HG02588 (cell line): ENCODE measurements around the gene AANAT.
A peak's percentile ranks its signal among the peaks of the same experiment; 100 is the strongest.

ENCODE experiments used
- ATAC-seq: cut with Tn5 transposase; IDR thresholded peaks from one replicate; pipeline ENCODE4 v1.9.1; 2021; ENCODE audit warnings: mild to moderate bottlenecking, moderate library complexity; ENCODE audit not compliant: unreplicated experiment

AANAT gene

DNA sequence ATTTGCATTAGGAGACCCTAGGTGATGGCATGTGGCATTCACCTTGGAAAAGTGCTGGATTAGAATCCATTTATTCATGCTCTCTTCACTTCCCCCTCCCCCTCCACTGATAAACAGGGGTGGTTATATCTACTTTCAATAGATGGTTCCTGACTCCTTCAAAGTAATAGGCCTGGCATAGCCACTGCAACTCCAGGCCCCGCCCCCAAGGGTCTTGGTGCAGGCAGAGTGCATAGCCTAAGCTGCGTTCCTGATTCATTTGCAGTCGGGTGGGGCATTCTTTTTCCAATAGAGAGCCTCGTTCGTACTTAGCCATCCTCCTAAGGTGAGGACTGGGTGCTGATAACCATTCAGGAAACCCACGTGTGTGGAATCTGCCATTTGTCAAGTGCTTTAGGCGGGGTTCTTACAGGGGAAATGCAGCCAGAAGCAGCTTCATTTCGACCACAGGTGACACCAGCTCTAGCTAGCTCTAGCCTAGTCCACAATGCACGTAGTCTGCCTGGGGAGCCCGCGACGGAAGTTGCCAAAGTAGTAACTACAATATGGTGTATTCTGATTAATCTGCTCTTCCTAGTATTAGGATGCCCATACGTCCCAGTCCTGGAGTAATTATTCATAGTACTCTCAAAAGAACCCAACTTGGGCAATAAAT lies 25.6 kb upstream of the AANAT start:
- ATAC-seq = no peak

DNA sequence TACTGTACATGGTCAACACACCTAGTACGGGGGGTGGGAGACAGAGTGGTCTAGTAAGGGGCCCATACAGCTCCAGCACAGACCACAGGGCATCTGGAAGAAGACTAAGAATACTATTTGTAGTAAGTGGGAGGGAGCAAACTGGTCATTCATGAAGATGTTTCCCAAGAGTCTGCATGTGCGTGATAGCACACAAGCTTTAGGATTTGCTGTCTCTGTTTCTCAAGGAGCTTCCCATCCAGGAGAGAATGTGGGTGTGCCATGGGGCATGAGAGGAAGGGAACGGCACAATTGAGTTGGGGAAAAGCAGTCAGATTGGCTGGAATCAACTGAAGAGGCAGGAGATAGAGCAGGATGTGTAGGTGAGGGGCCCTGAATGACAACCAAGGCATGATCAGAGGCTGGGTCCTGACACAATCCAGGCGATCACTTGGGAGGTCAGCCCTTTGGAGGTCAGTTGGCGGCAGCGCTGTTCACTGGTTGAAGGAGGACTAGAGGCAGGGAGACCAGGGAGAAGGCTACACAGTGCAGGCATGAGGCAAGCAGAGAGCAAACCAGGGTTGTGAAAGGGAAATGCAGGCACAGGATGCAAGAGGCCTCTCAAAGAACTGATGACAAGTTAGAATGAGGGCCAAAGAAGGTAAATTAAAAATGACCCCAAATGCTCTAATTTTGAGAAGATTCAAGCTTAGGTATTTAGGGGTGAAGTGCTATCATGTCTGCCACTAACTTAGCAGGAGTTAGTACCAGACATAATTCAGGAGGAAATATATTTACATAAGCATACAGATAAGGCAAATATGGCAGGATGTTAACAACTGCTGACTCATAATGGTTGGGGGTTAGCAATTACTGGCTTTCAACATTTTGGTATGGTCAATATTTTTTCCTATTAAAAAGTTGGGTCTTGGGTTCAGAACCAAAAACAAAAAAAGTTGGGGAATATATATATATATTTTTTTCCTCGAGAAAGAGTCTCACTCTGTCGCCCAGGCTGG lies 24.8 kb upstream of the AANAT start:
- no peak for ATAC-seq

DNA sequence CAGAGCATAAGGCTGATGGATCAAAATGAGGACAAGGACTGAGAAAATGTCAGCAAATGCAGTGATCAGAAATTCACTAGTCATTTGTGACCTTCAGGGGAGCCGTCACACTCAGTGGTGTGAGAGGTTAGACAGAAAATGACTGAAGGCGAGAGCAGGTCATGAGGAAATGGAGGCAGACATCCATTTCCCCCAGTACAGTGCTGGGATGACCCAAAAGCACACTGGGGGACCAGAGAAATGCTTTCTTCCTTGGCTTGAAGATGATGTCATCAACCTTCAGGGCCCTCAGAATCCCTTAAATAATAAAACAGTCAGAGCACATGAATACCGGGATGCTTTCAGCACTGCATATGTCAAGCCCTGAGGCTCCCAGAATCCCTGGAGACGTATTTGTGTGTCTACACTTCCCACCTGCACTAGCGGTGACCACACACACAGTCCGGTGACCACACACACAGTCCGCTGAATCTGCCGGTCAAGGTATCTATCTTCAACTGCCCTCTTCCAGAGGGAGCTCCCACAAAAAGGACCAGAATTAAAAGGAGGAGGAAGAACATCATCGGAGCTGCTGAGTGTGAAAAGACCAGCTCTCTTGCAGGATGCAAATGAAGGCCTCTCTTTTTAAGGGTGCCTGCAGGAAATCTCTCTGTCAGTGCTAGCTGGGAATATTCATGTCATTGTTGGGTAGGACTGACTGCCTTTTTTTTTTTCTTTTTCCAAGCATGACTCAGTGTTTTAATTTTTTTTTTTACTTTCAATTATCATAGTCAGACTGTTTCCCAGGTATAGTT lies 22.7 kb upstream of the AANAT start:
- no peak for ATAC-seq

DNA sequence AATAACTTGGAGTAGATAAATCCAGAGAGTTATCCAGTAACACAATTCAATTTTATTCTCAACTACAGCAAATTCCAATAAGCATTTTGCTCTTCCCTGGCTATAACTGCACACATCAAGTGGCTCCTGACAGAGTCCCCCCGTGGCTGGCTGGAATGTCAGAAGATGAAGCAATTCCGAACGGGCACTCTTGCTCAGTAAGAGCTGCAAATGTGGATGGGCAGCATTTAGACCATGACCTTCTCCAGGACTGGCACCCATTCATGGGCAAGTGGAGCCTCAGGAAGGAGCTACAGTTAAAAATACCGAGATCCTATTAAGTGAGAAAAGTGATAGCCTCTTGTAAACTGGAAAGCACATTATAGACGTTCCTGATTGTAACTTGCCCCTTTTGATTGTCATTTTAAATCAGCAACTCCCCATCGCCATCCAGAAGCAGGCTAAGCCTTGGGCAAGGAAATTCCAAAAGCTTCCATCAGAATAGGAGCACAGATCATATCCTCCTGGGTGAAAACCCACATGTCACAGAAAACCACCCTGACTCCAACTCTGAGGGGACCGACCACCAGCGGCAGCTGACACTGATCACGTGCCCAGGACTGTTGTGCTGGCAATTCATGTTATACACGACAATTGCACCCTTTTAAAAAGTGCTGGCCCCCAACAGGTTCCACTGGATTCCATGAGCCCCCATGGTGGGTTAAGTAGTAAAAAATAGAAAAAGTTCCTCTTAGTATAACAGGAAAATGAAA lies 21.5 kb upstream of the AANAT start:
- ATAC-seq = no peak

DNA sequence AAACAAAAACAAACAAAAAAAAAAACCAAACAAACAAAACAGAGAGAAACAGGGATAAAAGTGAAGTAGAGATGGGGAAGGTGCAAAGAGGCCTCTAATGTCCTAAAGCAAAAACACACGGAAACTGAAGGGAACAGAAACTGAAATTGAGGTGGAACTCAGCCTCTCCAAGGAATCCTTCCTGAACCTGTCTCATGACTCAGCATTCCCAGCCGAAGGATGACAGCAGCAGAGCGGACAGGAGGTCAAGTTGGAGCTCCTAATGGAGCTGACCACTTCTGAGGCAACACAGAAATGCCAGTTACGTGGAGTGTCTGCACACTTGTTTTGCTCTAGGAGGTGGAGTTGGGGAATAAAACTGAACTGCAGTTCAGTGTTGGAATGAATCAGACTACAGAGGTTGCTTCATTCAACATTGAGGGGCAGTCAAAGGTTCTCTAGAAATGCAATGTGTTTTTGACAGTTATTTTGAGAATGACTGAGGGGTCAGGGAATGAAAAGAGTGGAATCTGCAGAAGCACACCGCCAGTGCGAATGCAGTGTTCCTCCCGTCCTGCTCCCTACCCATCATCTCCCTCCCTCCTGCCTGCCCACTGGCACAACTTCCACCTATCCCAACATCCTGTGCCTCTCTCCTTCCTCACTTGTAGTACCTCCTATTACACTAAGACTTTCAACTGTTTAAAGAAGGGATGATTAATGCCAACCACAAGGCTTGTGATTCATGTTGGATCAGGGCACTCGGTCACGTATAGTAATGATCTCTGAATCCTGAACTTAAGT lies 20.8 kb upstream of the AANAT start:
- no peak for ATAC-seq

DNA sequence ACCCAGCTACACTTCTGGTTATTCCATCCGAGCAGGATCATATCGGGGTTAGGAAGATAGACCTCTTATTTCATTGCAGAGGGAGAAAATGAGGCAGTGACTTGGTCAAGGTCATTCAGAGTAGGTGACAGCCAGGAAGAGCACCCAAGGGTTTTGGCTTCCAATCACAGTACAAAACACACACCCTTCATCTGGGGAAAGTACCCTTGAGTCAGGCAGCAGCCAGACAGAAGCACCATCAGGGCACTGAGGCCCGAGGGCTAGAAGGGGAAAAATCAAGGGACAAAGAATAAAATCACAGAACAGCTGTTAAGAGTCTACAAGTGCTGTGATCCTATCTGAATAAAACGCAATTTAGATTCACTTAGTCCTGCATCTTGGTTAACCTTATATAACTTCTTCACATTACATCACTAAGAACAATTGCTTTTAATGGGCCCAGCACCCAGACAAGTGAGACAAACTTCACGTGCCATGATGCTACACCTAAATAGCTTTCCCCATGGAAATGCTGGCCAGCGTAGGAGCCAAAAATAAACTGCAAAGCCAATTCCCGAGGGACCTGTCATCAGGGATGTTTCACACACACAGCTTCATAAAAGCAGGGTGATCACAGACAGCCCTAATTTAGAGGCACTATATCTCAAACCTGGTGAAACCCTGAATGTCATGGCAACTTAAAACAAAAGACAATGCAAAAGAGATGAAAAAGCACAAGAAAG lies 19.3 kb upstream of the AANAT start:
- no peak for ATAC-seq

DNA sequence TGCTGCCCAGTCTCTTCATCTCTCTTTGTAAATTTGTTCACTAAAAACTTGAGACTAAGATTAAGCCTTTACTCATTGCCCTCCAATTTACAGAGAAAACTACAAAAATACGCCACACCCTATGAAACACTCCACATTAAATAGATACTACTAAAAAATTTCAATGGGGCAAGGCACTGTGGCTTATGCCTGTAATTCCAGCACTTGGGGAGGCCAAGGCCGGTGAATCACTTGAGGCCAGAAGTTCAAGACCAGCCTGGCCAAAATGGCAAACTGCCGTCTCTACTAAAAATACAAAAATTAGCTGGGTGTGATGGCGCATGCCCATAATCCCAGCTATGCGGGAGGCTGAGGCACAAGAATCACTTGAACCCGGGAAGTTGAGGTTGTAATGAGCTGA lies 18.3 kb upstream of the AANAT start:
- no peak for ATAC-seq

DNA sequence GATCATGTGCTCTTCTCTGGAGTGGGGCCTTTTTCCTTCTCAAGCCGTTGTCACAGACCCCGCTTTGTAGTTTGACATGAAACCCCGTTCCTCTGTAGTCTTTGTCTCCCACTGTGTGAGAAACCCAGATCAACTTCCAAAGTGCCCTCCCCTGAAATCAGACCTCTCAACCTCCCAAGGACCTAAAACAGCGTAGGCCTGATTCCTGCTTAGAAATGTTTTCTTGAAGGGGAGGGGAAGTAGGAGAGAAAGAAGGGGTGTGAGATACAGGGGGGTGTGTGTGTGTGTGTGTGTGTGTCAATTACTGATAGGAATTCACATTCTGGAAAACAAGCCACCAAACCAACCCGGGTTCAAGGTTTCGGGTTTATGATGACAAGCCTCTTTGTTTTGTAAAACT lies 15.9 kb upstream of the AANAT start:
- no peak for ATAC-seq

DNA sequence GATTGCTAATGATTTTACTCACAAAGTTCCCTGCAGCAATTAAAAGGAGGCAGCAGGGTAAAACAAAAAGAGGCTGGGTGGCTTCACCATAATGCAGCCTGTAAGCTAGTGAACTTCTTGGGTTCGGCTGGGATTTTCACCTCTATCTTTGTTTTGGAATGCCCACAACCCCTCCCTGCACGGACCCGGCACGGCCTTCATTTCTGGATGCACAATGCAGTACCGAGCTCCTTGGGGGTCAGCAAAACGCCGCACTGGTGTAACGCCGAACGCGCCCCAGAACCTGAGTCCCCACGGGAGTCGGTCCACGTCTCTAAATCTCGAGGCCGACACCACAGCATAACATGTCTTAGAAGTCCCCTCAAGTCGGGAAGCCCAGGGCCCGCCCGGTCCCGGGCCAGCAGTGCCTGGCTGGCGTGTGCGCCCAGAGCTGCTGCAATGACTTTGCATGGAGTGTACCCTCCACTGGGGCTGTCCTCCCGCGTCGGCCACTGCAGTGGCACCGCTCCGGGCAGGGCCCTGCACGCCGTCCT lies 15.2 kb upstream of the AANAT start:
- ATAC-seq = no peak

DNA sequence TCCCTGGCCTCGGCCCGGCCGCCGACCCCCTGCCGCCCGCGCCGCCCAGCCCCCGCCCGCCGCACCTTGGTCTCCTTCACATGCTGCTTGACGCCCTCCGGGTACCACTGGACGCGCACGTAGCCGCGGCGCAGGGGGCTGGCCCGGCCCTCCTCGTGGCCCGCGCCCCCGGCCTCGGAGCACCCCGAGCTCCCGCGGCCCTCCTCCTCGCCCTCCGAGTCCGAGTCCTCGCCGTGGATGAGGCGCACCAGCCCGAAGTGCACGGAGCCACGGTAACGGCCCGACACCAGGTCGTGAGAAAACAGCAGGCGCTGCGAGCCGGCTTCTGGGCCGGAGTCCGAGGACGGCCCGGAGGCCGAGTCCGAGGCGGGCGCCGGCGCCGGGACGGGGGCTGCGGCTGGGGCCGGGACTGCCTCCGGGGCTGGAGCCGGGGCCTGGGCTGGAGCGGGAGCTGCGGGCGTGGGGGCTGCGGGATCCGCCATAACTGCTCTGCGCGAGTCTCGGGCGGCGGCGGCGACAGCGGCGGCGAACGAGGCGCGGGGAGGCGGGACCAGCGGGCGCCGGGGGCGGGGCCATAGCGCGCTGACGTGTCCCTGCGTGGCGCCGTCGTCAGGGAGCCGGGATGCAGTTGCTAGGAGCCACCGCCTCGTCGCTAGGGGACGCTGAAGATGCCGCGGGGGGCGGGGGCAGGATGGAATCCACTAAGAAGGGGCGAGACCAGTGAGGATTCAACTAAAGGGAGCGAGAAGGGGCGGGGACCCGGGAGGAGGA lies 14.6 kb upstream of the AANAT start, which contains the start of gene UBE2O:
Gene UBE2O, minus strand, starts transcription at position 493 of the 771 bp plus-strand sequence. Its CDS starts 11 bp downstream, at position 482.
- peak; percentile 89 for ATAC-seq

DNA sequence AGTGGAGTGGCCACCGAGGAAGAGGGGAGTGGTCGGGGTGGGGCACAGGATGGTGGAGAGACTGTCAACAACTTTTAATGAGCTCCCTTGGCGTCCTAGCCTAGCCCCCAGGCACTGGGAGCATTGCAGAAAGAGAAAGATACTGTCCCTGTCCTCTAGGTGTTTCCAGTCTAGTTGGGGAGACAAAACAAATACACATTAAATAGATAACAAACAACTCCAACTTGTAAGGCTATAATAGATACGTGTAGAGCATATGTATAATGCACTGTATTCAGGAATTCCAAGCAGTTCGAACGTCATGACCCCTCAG lies 14.0 kb upstream of the AANAT start:
- ATAC-seq = no peak

DNA sequence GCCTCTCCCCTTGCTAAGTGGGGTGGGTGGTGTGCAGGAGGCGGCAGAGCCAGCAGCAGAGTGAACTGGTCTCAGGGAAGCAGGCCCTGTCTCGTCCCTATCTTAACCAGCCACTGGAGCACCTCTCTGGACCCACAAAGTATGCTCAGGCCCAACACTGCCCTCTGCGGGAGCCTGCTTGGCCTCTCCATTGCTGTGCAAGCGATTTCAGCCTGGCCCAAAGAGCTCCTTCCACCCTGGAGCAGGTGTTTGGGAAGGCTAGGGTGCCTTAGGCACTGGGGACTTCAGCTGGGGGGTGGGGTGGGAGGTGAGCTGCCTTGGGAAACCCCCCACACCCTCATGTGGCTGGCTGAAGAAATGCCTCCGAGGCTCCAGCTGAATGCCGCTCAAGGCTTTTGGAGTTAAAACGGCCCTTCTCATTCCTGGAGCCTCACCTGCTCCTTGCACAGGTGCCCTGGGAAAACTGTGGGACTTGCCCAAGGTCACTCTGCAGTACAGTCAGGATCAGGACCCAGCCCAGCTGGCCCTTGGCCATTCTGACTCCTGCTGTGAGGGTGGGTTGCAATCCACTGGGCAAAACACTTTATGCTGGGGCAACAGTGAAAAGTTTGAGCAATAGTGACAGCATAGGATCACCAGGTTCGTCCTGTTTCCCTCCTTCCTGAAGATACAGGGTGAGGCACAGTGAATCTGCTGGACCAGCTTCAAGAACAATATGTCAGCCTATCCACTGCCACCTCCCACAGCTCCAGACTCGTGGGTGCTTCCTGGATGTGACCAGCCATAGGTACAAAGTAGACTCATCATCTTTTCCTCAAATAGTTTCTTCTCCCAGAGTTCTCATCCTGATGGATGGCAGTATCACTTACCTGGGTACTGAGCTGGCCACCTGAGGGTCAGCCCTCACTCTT lies 8.6 kb upstream of the AANAT start:
- no peak for ATAC-seq

DNA sequence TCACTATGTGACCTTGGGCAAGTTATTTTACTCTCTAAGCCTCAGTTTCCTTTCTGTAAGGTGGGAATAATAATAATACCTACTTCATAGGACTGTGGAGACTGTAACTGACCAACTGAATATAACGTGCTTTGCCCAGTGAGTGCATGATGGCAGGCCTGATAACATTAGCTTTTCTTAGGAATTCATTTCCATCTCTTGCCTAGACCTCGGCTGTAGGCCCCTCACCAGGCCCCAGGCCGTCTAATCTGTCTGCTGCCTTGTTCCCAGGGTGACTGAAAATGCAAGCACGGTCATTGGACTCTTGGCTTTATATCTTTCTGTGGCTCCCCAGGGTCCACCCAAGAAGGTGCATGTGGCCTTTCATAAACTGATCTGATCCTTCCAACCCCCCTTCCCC lies 7.7 kb upstream of the AANAT start:
- no peak for ATAC-seq

DNA sequence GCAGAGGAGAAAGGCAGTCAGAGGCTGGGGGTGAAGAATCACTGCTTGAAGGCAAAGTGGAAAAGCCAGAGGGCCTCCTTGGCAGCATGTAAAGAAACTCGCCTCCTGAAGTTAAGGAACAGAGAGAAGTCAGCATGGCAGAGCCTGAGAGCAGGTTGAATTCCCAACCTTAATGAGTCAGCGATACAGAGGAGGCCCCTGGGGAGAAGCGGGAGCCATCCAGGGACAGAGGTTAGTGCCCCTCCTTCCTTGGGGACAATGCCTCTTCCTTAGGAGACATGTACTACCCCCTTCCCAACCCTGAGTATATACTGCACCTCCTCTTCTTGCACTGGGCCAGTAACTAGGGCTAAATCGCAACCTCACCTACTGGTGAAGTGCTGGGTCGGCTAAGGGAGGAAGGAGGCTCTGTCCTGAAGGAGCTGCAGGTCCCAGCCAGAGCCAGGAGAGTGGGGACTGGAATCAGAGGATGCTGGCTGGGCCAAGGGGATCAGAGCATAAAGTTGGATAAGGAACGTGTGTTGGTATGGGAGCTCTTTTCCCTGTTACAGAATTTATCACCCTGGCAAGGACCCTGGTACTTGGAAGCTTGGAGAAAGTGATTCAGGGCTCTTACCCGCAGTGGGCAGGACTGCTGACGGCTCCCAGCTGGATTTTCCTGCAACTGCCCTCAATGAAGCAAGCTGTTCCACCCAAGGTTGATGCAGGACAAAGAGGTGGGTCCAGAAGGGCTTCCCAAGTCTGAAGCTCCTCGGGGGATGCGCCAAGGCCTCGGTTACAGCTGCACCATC lies 5.4 kb upstream of the AANAT start:
- no peak for ATAC-seq

DNA sequence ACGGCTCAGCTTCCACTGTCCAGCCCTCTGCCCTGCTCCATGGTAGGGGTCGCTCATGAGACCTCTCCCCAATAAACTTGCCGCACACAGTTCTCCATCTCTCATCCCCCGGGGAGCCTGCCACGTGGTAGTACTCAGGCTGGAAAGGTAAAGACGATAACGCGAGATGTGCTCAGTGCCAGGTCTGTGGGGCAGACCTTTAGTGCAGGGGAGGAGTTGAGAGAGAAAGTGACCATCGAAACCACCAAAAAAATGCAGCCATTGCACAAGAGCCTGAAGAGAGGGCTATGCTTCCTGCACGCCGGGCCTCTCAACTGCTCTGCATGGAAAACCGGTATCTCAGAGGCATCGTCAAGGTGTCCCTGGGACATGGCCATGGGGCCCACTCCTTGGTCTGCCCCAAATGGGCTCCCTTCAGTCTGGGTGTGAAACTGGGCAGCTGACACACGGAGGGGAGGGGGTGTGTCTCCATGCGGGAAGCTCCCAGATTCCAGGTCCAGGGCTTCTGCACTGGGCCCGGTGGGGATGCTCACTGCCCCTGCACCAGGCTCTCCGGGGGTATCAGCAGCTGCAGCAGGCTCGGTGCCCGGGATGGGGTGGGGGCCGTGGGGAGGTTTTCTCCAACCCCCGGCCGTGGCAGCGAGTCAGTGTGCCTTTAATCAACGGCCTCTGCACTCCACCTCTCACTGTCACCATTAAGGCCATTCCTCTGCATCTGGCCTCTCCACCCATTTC lies 4.7 kb upstream of the AANAT start:
- no peak for ATAC-seq

DNA sequence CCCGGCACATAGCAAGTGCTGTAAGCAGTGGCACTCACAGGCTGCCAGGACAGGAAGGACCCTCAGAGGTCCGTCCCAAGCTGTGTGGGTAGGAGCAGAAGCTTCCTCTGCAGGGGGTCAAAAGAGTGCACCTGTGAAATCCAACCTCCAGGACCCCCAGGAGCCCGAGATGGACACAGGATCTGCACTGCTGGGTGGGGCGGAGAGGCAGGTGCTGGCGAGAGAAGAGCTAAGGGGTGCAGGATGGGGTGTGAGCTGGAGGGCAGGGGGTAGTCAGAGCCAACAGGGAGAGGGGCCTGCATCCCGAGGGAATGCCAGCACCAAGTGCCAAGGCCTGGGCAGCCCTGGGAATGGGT lies 650 bp upstream of the AANAT start:
- no peak for ATAC-seq
